Mononuclear cell (primary cell): ENCODE results near the gene RNF103. TPM values are rescaled to one million over a fixed set of nuclear protein-coding genes. Genes with fewer than 3 reads are reported as not detected.

Experiments
- H3K27me3 ChIP-seq: 2 replicates; pipeline ENCODE4 v1.6.0; 2011; ENCODE audit warnings: low read length, control low read depth; ENCODE audit not compliant: insufficient read depth
- H3K4me1 ChIP-seq: 2 replicates; pipeline ENCODE4 v1.5.1; 2011; ENCODE audit warnings: mild to moderate bottlenecking, low read length, control low read depth; ENCODE audit not compliant: insufficient read depth
- H3K4me3 ChIP-seq: 2 replicates; pipeline ENCODE4 v1.5.1; 2011; ENCODE audit warnings: mild to moderate bottlenecking, low read length, moderate library complexity
- H3K9me3 ChIP-seq: 2 replicates; pipeline ENCODE4 v1.5.1; 2011; ENCODE audit warnings: low read depth, mild to moderate bottlenecking, control low read depth, low read length
- total RNA-seq: library from RNA; depleted of rRNA; stranded (reverse); fragments of >200 nt; gene quantifications from one replicate; pipeline ENCODE4 v1.2.3, GENCODE V29; 2012

The RNF103 gene
- total RNA-seq, 1 donor, result 65.9 TPM

DNA sequence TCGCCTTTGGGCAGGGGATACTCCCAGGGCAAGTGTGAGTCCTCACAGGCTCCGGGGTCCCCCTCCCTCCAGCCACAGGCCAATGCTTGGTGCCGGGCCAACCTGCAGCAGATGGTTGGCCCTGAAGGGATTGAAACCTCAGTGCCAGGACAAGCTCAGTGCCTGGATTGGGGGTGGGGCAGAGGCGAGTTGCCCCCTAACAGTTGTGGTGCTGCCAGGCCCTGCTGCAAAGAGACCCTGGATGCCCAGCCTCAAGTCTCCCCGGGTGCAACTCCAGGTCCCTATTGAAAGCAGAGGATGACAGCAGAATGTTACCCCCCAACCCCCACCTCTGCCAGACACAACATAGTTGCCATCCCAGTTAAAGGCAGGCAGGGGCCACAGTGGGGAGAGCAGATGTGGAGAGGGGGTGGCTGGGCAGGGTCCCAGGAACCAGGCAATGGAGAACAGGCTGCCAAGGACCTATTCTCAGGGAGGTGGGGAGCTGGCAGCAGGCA lies 9.5 kb upstream of the RNF103 start:
- no peaks in the 10 kb centered on the region for H3K27me3 ChIP-seq
- no peaks in the 10 kb centered on the region for H3K4me1 ChIP-seq
- H3K9me3 ChIP-seq, result no peaks in the 10 kb centered on the region
- no peak overlapping the region for H3K4me3 ChIP-seq

DNA sequence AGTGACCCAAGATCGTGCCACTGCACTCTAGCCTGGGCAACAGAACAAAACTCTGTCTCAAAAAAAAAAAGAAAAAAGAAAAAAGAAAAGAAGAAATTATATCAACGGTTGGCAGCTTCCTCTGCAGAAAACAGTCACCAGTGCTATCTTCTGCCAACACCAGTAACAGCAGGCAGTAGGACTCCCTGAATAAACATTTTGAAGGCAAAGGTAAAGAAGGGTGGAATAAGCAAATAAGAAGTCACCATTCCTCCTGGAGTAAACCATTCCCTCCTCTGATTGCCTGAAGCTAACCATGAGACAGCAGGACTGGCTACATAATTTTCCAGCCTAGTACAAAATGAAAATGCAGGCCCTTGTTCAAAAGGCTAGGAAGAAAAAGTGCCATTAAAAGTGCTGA lies 9.0 kb upstream of the RNF103 start:
- H3K4me1 ChIP-seq, result no peaks in the 10 kb centered on the region
- H3K9me3 ChIP-seq, result no peaks in the 10 kb centered on the region
- H3K4me3 ChIP-seq, result no peak overlapping the region
- no peaks in the 10 kb centered on the region for H3K27me3 ChIP-seq

DNA sequence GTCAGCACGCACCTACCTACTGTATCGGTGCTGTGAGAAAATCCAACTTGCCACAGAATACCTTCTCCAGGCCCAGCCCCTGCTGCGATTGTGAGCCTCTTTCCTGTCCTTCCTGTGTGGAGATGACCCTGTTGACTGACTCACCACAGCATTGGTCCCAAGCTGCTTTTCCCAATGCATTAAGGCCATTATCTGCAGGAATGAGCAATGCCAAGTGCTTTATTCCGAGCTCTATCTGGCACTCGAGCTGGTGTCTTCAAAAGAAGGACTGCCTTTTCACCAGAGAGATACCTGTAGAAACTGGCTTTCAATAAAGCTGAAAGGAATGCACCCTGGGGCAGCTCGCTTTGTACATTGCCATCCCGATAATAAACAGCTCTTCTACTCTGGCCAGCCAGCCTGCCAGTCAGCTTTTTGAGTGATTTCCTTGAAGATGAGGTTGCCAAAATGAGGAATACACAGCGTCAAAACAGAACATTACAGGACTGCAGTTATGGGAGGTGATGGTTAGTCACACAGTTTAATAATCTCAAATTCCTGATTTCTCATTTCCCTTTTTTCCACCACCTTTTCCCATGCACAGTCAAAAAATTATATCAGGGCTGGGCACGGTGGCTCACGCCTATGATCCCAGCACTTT lies 8.3 kb upstream of the RNF103 start:
- Histone ChIP-seq H3K4me1 (no peaks in the 10 kb centered on the region), H3K4me3 (no peak overlapping the region), H3K27me3 (no peaks in the 10 kb centered on the region), H3K9me3 (no peaks in the 10 kb centered on the region)

DNA sequence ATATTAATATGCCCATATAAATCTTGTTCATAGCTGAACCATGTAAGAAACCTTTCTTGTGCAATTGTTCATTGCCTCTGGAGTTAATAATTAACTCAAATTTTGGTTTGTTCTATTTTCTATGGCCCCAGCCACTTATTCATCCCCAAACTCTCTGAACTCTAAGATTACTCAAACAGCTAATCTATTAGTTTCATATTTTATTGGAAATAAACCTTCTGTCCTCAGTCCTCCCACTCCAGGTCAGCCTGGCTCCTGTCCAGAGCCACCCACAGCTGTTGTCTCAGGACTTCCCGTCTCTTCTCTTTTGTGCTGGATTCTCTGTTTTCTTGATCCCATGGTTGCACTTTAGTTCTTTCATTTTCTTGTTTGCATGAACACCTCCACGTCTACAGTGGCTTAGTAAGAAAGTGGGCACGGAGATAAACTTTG lies 4.4 kb upstream of the RNF103 start:
- H3K9me3 ChIP-seq, result no peaks in the 10 kb centered on the region
- no peaks in the 10 kb centered on the region for H3K27me3 ChIP-seq
- H3K4me3 ChIP-seq, result no peak overlapping the region
- H3K4me1 ChIP-seq, result peaks cover 4% of the 10 kb centered on the region

DNA sequence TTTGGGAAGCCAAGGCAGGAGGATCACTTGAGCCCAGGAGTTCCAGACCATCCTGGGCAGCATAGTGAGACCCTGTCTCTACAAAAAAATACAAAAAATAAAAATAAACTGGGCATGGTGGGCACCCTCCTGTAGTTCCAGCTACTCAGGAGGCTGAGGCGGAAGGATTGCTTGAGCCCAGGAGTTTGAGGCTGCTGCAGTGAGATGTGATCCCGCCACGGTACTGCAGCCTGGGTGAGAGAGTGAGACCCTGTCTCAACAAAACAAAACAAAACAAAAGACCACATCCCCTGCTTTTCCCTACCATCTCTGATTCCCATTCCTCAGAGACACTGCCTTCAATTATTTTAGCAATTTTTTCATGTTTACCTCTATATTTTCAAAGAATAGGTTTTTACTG lies 3.9 kb upstream of the RNF103 start:
- Histone ChIP-seq H3K4me3 (no peak overlapping the region), H3K27me3 (no peaks in the 10 kb centered on the region), H3K9me3 (no peaks in the 10 kb centered on the region), H3K4me1 (peaks cover 4% of the 10 kb centered on the region)

DNA sequence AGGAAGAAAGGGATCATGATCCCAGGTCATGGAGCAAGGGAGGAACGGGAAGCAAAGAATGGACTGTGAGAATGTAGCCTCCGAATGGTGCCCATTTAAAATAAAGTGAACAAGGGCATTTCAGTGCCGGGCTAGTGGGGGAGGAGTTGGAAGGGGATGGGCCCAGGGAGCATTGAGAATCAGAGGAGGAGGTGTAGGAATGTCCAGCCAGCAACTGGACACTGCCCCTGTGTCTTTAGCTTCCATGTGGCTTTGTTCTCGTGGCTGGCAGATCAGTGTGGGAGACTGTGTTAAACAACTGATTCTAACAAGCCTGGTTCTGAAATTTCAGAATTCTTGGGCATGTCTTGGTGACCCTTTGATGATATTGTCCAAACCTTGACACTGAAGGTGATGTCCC lies 1.4 kb upstream of the RNF103 start:
- Histone ChIP-seq H3K9me3 (no peaks in the 10 kb centered on the region), H3K27me3 (no peaks in the 10 kb centered on the region), H3K4me3 (no peak overlapping the region), H3K4me1 (peaks cover 15% of the 10 kb centered on the region)

DNA sequence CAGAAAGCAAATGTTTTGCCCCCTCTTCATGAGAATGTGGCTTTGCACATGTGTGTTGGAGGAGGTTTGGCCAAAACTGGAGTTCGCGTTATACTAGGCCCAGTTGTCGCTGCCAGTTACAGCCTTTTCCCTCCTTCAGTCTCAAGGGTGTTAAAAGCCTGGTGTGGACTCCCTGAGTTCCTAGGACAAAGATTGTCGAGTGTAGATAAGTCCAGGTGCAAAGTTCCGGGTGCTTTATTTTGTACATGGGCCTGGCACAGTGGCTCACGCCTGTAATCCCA lies 542 bp upstream of the RNF103 start:
- H3K9me3 ChIP-seq, result no peaks in the 10 kb centered on the region
- H3K4me3 ChIP-seq, result peak overlapping the region; percentile 73
- H3K4me1 ChIP-seq, result peaks cover 16% of the 10 kb centered on the region
- no peaks in the 10 kb centered on the region for H3K27me3 ChIP-seq

DNA sequence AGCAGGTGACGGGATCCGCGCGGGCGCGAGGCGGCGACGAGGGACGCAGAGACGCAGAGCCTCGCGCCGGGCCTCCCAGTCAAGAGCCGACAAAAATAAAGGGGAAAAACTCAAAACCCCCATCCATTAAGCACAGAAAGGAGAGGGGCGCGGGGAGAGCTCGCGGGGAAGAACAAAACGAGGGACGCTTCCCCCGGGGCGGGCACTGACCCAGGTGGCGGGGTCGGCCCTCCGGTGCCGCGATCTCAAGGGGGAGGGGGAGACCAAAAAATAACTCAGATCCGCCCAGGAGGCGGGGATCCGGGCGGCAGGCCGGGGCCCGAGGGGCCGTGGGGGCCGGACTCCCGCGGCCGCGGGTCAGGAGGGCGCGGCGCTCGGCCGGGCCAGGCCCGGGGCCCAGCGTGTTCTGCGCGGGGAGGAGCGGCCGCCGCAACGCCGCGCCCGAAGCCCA lies 597 bp downstream of the RNF103 start:
- H3K4me3 ChIP-seq, result peak overlapping the region; percentile 73
- no peaks in the 10 kb centered on the region for H3K9me3 ChIP-seq
- H3K4me1 ChIP-seq, result peaks cover 16% of the 10 kb centered on the region
- no peaks in the 10 kb centered on the region for H3K27me3 ChIP-seq

DNA sequence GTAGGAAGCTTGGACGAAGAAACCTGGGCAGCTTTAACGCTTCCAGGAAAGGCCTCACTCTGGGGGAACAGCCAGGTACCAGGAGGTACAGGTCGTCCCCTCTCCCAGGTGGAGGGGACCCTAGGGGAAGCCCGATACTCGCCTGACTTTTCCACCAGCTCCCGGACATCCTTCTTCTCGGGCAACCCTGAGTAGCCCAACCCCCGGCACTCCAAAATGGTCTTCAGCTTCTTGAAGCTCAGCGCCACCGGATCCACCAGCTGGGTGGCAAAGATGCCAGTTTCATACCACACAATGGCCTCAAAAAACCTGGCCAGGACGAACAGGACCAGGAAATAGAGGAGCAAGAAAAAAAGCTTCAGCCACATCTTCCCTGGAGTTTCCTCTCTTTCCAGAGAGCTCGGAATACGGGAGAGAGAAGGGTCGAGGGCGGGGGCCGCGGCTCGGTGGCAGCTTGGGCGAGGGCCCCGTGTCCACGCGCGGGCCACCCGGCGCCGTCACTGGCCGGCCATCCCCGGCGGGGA lies 1.1 kb downstream of the RNF103 start:
- peak overlapping the region; percentile 73 for H3K4me3 ChIP-seq
- no peaks in the 10 kb centered on the region for H3K9me3 ChIP-seq
- peaks cover 16% of the 10 kb centered on the region for H3K4me1 ChIP-seq
- no peaks in the 10 kb centered on the region for H3K27me3 ChIP-seq

DNA sequence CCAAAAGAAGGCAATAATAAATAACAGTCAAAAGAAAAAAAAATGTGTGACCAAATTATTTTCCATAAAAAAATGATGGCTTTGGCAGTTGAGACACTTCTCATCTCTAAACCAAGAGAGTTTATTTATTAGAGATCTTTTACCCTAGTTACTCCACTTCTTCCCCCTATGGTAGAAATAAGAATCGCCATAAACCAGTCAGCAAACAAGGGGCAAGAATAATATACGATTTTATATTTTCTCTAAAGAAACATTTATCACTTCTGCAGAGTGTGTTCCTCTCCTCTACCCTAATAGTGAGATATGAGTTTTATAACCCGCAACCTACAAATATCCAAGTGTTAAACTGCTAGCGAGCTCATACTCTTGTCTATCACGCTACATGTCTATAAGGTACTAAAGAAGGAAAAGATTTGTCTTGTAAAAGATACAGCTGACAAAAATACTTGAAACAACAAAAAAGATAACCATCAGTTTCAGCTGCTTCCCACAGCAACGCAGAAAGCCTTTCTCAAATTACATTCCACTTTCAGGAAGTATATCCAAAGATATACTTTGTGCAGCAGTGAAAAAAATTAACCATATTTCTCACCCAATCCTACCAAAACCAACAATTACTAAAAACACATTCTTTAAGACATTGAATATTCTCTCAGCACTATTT lies 2.3 kb downstream of the RNF103 start:
- H3K9me3 ChIP-seq, result no peaks in the 10 kb centered on the region
- no peaks in the 10 kb centered on the region for H3K27me3 ChIP-seq
- peaks cover 16% of the 10 kb centered on the region for H3K4me1 ChIP-seq
- peak overlapping the region; percentile 73 for H3K4me3 ChIP-seq

DNA sequence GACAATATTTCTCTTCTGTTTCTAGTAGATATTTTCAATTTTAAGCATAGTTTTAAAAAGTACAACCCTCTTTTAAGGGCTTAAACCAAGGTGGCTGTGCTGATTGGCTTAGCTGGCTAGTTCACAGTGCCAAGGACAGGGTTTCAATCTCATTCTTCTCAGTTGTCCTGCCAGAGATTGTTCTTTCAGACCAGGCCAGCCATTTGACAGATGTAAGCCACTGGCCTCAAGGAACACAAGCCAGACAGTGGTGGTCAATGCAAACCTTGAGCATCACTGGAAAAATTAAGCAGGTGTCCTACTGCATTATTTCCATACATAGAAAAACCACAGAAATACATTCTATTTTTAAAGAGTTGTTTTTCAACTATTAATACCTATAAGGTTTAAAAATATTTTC lies 5.9 kb downstream of the RNF103 start:
- Histone ChIP-seq H3K27me3 (no peaks in the 10 kb centered on the region), H3K4me3 (no peak overlapping the region), H3K4me1 (peaks cover 12% of the 10 kb centered on the region), H3K9me3 (no peaks in the 10 kb centered on the region)

DNA sequence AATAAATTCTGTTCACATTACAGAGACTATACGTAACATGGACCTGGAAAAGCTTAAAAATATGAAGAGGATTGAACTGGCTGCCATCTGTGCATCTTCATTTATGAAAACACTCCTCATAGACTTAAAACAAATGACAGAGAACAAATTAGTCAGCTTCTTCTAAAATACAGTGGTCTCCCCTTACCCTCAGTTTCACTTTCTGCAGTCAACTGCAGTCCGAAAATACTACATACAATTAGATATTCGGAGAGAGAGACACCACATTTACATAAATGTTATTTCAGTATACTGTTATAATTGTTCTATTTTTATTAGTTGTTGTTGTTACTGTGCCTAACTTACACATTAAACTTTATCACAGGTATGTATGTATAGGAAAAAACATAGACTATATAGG lies 6.5 kb downstream of the RNF103 start:
- no peak overlapping the region for H3K4me3 ChIP-seq
- no peaks in the 10 kb centered on the region for H3K9me3 ChIP-seq
- H3K4me1 ChIP-seq, result peaks cover 12% of the 10 kb centered on the region
- H3K27me3 ChIP-seq, result no peaks in the 10 kb centered on the region

DNA sequence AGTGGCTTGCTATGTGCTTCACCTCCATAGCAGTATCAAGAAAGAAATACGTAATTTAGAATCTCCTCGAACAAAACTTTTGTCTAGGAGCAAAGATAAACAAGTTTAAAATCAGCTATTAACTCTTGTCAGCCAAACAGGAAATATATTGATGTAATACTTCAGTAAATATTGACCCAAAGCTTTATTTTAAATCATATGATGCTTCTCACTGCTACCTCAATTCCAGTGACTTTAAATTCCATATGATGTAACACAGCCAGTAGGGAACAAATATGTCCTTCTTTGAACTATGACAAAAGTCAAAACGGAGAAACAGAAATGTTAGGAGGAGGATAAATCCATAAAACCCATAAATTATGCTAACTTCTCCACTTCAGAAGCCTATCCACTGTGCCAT lies 7.2 kb downstream of the RNF103 start:
- H3K4me3 ChIP-seq, result no peak overlapping the region
- no peaks in the 10 kb centered on the region for H3K27me3 ChIP-seq
- peaks cover 11% of the 10 kb centered on the region for H3K4me1 ChIP-seq
- no peaks in the 10 kb centered on the region for H3K9me3 ChIP-seq

DNA sequence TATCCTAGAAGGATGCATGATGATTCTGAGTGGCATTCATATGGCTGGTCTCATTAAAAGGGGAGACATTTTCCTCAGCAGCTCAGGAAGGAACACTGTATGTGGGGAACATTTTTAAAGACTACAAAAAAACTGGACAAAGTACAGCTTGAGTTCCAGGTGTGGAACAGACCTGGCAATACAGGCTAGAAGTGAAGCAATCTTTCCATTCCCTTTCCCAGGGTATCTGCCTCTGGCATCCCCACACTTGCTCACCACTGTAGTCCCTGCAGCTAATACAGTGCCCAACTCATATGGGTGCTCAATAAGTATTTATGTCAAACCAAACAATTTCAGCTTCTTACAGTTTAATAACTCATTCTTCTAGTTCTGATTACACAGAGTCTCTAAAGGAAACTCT lies 8.1 kb downstream of the RNF103 start:
- H3K27me3 ChIP-seq, result no peaks in the 10 kb centered on the region
- no peak overlapping the region for H3K4me3 ChIP-seq
- no peaks in the 10 kb centered on the region for H3K9me3 ChIP-seq
- H3K4me1 ChIP-seq, result peaks cover 4% of the 10 kb centered on the region

DNA sequence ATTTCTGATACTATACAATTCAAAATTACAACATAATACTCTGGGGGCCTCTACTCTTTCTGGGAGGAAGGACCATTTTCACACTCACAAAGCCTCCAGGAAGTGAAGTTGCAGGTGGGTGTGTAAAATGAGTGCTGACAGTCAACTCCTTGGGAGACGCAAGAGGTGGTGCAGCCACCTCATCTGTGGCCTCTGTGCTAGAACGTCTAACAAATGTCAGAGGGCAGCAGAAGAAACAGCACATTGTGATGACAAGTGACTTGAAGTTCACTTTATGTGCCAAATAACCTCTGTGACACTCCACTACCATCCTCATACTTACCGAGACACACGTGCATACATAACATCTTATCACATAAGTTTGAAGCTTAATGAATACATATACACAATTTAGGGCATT lies 10.2 kb downstream of the RNF103 start:
- Histone ChIP-seq H3K4me3 (no peak overlapping the region), H3K4me1 (no peaks in the 10 kb centered on the region), H3K9me3 (no peaks in the 10 kb centered on the region), H3K27me3 (no peaks in the 10 kb centered on the region)

DNA sequence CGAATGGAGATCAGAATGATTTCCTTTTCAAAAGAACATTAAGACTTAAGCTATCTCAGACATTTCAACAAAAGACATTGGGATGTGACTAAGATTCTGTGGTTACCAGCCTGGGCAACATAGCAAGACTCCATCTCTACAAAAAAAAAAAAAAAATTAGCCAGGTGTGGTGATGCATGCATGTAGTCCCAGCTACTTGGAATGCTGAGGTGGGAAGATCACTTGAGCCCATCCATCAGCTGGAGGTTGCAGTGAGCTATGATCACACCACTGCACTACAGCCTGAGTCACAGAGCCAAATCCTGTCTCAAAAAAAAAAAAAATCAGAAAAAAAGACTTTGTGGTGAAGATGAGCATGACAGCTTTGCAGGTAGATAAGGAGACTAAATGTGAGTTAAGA lies 12.8 kb downstream of the RNF103 start:
- Histone ChIP-seq H3K4me3 (no peak overlapping the region), H3K9me3 (no peaks in the 10 kb centered on the region), H3K27me3 (no peaks in the 10 kb centered on the region), H3K4me1 (no peaks in the 10 kb centered on the region)
